Activated CD4-positive, alpha-beta T cell treated with anti-CD3 and anti-CD28 coated beads for 24 hours (primary cell): Measurements from ENCODE around the gene ATG3.
"Not testable (repeated sequence)": the region's sequence is repeated elsewhere in the genome, so short reads cannot be mapped to it uniquely, and the experiment has no call there.

Source experiments
- DNase-seq, 2 donors: peaks; one replicate each; pipeline ENCODE4 v3.0.0-alpha.2; 2020; ENCODE audit warnings: low read depth in 2 of 2

The ATG3 gene

GRCh38 chr3:112561734-112562529 is at the start of gene ATG3, which contains the start of gene SLC35A5:
Gene ATG3 (minus strand): TSS chr3:112561962. CDS start chr3:112561528, 434 bp downstream.
Gene SLC35A5 (plus strand): TSS chr3:112562045. CDS start chr3:112563404, 1,359 bp downstream.
- DNase-seq = peak; percentile 94 to 96

GRCh38 chr3:112610121-112610520 is 48.4 kb upstream of the ATG3 start:
- DNase-seq = no peak

GRCh38 chr3:112607863-112608262 is 46.1 kb upstream of the ATG3 start:
- no peak for DNase-seq

GRCh38 chr3:112606098-112606497 is 44.3 kb upstream of the ATG3 start:
- DNase-seq = no peak

- no peak for DNase-seq
These were observed 43.5 kb upstream of the ATG3 start for GRCh38 chr3:112605285-112605684.

- no peak for DNase-seq
These were observed 42.8 kb upstream of the ATG3 start for GRCh38 chr3:112604536-112604935.

GRCh38 chr3:112602217-112602838 is 40.6 kb upstream of the ATG3 start:
- no peak for DNase-seq

GRCh38 chr3:112598731-112599130 is 37.0 kb upstream of the ATG3 start:
- no peak for DNase-seq

GRCh38 chr3:112597945-112598344 is 36.2 kb upstream of the ATG3 start:
- no peak for DNase-seq

- DNase-seq = no peak
These were observed 33.1 kb upstream of the ATG3 start for GRCh38 chr3:112594856-112595255.

- DNase-seq = no peak
These were observed 31.5 kb upstream of the ATG3 start for GRCh38 chr3:112593258-112593657.

GRCh38 chr3:112587336-112587735 is 25.6 kb upstream of the ATG3 start:
- no peak for DNase-seq

- no peak for DNase-seq
These were observed 24.0 kb upstream of the ATG3 start for GRCh38 chr3:112585782-112586181.

- DNase-seq = no peak
These were observed 21.3 kb upstream of the ATG3 start for GRCh38 chr3:112583105-112583504.

GRCh38 chr3:112582244-112582874 is 20.6 kb upstream of the ATG3 start:
- DNase-seq = peak in 1 of 2 donors; percentile 10

- no peak for DNase-seq
These were observed 17.9 kb upstream of the ATG3 start for GRCh38 chr3:112579697-112580096.

- no peak for DNase-seq
These were observed 17.5 kb upstream of the ATG3 start for GRCh38 chr3:112579232-112579631.

GRCh38 chr3:112572701-112573100 is 10.9 kb upstream of the ATG3 start:
- no peak for DNase-seq

- no peak for DNase-seq
These were observed 7.5 kb upstream of the ATG3 start for GRCh38 chr3:112569265-112569664.

GRCh38 chr3:112568642-112569041 is 6.9 kb upstream of the ATG3 start:
- DNase-seq = no peak

GRCh38 chr3:112564940-112565305 is 3.2 kb upstream of the ATG3 start:
- DNase-seq = no peak

GRCh38 chr3:112564247-112564939 is 2.6 kb upstream of the ATG3 start:
- DNase-seq = not testable (repeated sequence)

- peak; percentile 69 to 70 for DNase-seq
These were observed 353 bp downstream of the ATG3 start for GRCh38 chr3:112561484-112561733.
